HepG2 (cell line): ENCODE results near the gene MESD. TPM values are rescaled to one million over a fixed set of nuclear protein-coding genes. Genes with fewer than 3 reads are reported as not detected.

Experiments used
- GATAD1 ChIP-seq: IDR thresholded peaks from 2 replicates; pipeline ENCODE4 v1.6.1; 2016; ENCODE audit warnings: missing genetic modification reagents, missing compliant biosample characterization
- ISL2 ChIP-seq: sonication (generic); formaldehyde crosslinking; IDR thresholded peaks from 2 replicates; pipeline ENCODE4 v1.5.0; 2020; ENCODE audit warnings: missing genetic modification reagents
- NFKB2 ChIP-seq: sonication (generic); formaldehyde crosslinking; IDR thresholded peaks from 2 replicates; pipeline ENCODE4 v1.4.0; 2020; ENCODE audit warnings: missing genetic modification reagents, borderline replicate concordance
- RFXAP ChIP-seq: sonication (generic); formaldehyde crosslinking; IDR thresholded peaks from 2 replicates; pipeline ENCODE4 v1.4.0; 2020; ENCODE audit warnings: missing genetic modification reagents, borderline replicate concordance
- STAG1 ChIP-seq: sonication (generic); formaldehyde crosslinking; IDR thresholded peaks from 2 replicates; pipeline ENCODE4 v1.4.0; 2020; ENCODE audit warnings: missing genetic modification reagents
- polyA plus RNA-seq, 8 experiments: library from polyadenylated mRNA; depleted of rRNA in 3 of 8; stranded (reverse) in 7 of 8; unstranded in 1 of 8; fragments of >200 nt; fragmentation: Illumina TruSeq in 4 of 8; extraction: Trizol in 4 of 8; gene quantifications; 2 replicates each; pipeline versions ENCODE4 v1.2.1 to v1.2.3, GENCODE V29; 2011 to 2016; ENCODE audit warnings: low read depth in 4 of 8, missing spikeins in 1 of 8, mixed read lengths in 1 of 8; ENCODE audit not compliant: insufficient read depth in 1 of 8
- total RNA-seq, 5 experiments: library from RNA; depleted of rRNA; stranded (reverse); fragments of >200 nt; fragmentation: Illumina TruSeq; extraction: Trizol; gene quantifications; 2 replicates each; pipeline ENCODE4 v1.2.3, GENCODE V29; 2016; ENCODE audit warnings: low read depth in 1 of 5
- TF ChIP-seq, protein P1 (sequence below): sonication (generic); formaldehyde crosslinking; IDR thresholded peaks from 2 replicates; pipeline ENCODE4 v1.4.0; 2020; ENCODE audit warnings: missing genetic modification reagents, borderline replicate concordance
- TF ChIP-seq, protein P2 (sequence below): sonication (generic); formaldehyde crosslinking; conservative IDR thresholded peaks from 2 replicates; pipeline ENCODE4 v1.8.0; 2022; ENCODE audit warnings: missing genetic modification reagents
- TF ChIP-seq, protein P3 (sequence below), 2 experiments: sonication (generic) in 1 of 2; formaldehyde crosslinking in 1 of 2; IDR thresholded peaks; 2 replicates each; pipeline versions ENCODE4 v1.4.0 to v1.6.1; 2016 to 2020; ENCODE audit warnings: borderline replicate concordance in 1 of 2, low read depth in 1 of 2, mild to moderate bottlenecking in 1 of 2, missing genetic modification reagents in 1 of 2

The MESD gene
- total and polyA plus RNA-seq, 2 of the 13 experiments (the other 11 are each of a cell fraction or from before 2014, with no cell fraction given), result 18.0 to 46.2 TPM

DNA sequence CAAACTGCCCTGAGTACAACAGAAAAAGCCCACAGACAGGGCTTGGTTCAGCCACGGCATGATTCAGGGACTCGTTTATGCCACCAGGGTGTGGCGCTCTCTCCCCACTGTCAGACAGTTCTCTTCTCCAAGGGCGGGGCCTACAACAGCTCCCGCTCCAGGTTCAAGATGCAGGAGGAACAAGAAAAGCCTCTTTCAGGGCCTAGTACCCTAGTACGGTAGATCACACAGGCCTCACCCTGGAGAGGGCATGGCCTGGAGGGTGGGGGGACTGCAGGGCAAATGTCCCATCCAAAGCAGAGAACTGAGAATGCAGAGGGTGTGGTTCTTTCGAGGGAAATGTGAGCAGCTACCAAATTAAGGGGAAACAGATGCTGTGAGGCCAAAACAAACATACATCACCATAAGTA, 12.0 kb downstream of the MESD start (continued):
- peak; percentile 65 for TF ChIP-seq STAG1 (CRISPR knock-in tag)
- no peak for TF ChIP-seq RFXAP
- TF ChIP-seq NFKB2, result no peak
- TF ChIP-seq, protein P1, sequence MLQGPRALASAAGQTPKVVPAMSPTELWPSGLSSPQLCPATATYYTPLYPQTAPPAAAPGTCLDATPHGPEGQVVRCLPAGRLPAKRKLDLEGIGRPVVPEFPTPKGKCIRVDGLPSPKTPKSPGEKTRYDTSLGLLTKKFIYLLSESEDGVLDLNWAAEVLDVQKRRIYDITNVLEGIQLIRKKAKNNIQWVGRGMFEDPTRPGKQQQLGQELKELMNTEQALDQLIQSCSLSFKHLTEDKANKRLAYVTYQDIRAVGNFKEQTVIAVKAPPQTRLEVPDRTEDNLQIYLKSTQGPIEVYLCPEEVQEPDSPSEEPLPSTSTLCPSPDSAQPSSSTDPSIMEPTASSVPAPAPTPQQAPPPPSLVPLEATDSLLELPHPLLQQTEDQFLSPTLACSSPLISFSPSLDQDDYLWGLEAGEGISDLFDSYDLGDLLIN, result no peak
- TF ChIP-seq, protein P2, sequence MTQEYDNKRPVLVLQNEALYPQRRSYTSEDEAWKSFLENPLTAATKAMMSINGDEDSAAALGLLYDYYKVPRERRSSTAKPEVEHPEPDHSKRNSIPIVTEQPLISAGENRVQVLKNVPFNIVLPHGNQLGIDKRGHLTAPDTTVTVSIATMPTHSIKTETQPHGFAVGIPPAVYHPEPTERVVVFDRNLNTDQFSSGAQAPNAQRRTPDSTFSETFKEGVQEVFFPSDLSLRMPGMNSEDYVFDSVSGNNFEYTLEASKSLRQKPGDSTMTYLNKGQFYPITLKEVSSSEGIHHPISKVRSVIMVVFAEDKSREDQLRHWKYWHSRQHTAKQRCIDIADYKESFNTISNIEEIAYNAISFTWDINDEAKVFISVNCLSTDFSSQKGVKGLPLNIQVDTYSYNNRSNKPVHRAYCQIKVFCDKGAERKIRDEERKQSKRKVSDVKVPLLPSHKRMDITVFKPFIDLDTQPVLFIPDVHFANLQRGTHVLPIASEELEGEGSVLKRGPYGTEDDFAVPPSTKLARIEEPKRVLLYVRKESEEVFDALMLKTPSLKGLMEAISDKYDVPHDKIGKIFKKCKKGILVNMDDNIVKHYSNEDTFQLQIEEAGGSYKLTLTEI, result no peak
- TF ChIP-seq, protein P3, sequence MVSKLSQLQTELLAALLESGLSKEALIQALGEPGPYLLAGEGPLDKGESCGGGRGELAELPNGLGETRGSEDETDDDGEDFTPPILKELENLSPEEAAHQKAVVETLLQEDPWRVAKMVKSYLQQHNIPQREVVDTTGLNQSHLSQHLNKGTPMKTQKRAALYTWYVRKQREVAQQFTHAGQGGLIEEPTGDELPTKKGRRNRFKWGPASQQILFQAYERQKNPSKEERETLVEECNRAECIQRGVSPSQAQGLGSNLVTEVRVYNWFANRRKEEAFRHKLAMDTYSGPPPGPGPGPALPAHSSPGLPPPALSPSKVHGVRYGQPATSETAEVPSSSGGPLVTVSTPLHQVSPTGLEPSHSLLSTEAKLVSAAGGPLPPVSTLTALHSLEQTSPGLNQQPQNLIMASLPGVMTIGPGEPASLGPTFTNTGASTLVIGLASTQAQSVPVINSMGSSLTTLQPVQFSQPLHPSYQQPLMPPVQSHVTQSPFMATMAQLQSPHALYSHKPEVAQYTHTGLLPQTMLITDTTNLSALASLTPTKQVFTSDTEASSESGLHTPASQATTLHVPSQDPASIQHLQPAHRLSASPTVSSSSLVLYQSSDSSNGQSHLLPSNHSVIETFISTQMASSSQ (IDR thresholded peaks at IDR 0.05; ENCODE audit: low read depth), result no peak
- TF ChIP-seq, protein P3 (CRISPR knock-in tag; IDR thresholded peaks at IDR 0.05; ENCODE audit: borderline replicate concordance), result no peak
- TF ChIP-seq GATAD1 (CRISPR knock-in tag), result no peak
- TF ChIP-seq ISL2 (CRISPR knock-in tag), result no peak
